ENCODE measurements around the gene ACSL3. TPM values are rescaled to one million over a fixed set of nuclear protein-coding genes. Genes with fewer than 3 reads are reported as not detected.

ACSL3 gene
- total RNA-seq, 2 donors from 2014 or later: 116 to 162 TPM

- intact Hi-C loops (cut with DNase I): no loop called here
- H3K36me3 ChIP-seq: no peaks in the 10 kb centered on the region
Observed at GRCh38 chr2:222939208-222939856, 78.5 kb downstream of the ACSL3 start.

GRCh38 chr2:222939979-222940378, 79.1 kb downstream of the ACSL3 start:
- Histone ChIP-seq H3K9ac (ENCODE audit: low read depth in 2 of 2, low read length in 2 of 2) (no peak overlapping the region), H3K9me3 (no peaks in the 10 kb centered on the region), H3K36me3 (no peaks in the 10 kb centered on the region), H3K27ac (no peak overlapping the region), H3K27me3 (no peaks in the 10 kb centered on the region), H3K4me1 (no peaks in the 10 kb centered on the region), H3K4me3 (no peak overlapping the region)
- DNase-seq: no peak
- intact Hi-C loops (cut with DNase I): no loop called here
- no peak for TF ChIP-seq CTCF (IDR thresholded peaks at IDR 0.05)

More at GRCh38 chr2:222939208-222939856, 78.5 kb downstream of the ACSL3 start:
- peak; percentile 64 for TF ChIP-seq CTCF (IDR thresholded peaks at IDR 0.05)
- DNase-seq: peak; percentile 76
- Histone ChIP-seq H3K9me3 (no peaks in the 10 kb centered on the region), H3K27ac (no peak overlapping the region), H3K27me3 (no peaks in the 10 kb centered on the region), H3K4me1 (no peaks in the 10 kb centered on the region), H3K9ac (ENCODE audit: low read depth in 2 of 2, low read length in 2 of 2) (no peak overlapping the region), H3K4me3 (no peak overlapping the region)

- TF ChIP-seq CTCF (IDR thresholded peaks at IDR 0.05): no peak
- intact Hi-C loops (cut with DNase I): no loop called here
- Histone ChIP-seq H3K4me1 (no peaks in the 10 kb centered on the region), H3K27me3 (no peaks in the 10 kb centered on the region), H3K4me3 (no peak overlapping the region), H3K9ac (ENCODE audit: low read depth in 2 of 2, low read length in 2 of 2) (no peak overlapping the region), H3K36me3 (no peaks in the 10 kb centered on the region), H3K27ac (no peak overlapping the region), H3K9me3 (no peaks in the 10 kb centered on the region)
- DNase-seq: no peak
Observed at GRCh38 chr2:222941510-222942032, 80.7 kb downstream of the ACSL3 start.

- Histone ChIP-seq H3K4me3 (no peak overlapping the region), H3K36me3 (no peaks in the 10 kb centered on the region), H3K9me3 (no peaks in the 10 kb centered on the region), H3K4me1 (no peaks in the 10 kb centered on the region), H3K27ac (no peak overlapping the region), H3K9ac (ENCODE audit: low read depth in 2 of 2, low read length in 2 of 2) (no peak overlapping the region), H3K27me3 (no peaks in the 10 kb centered on the region)
- DNase-seq: no peak
- TF ChIP-seq CTCF (IDR thresholded peaks at IDR 0.05): no peak
- intact Hi-C loops (cut with DNase I): no loop called here
Observed at GRCh38 chr2:222942561-222942960, 81.7 kb downstream of the ACSL3 start.

- no peak for TF ChIP-seq CTCF (IDR thresholded peaks at IDR 0.05)
- intact Hi-C loops (cut with DNase I): no loop called here
- no peak overlapping the region for H3K9ac ChIP-seq (ENCODE audit: low read depth in 2 of 2, low read length in 2 of 2)
- H3K4me1 ChIP-seq: no peaks in the 10 kb centered on the region
- no peaks in the 10 kb centered on the region for H3K9me3 ChIP-seq
- no peak for DNase-seq
- no peaks in the 10 kb centered on the region for H3K27me3 ChIP-seq
- no peak overlapping the region for H3K27ac ChIP-seq
- no peaks in the 10 kb centered on the region for H3K36me3 ChIP-seq
- no peak overlapping the region for H3K4me3 ChIP-seq
Observed at GRCh38 chr2:222942977-222943376, 82.1 kb downstream of the ACSL3 start.
